GM23338 (cell line): ENCODE data around the gene PDHX. TPM values are rescaled to one million over a fixed set of nuclear protein-coding genes. Genes with fewer than 3 reads are reported as not detected.
A peak's percentile ranks its signal among the peaks of the same experiment; 100 is the strongest.

Experiments used
- ATAC-seq: fragments of 200-7000 bp; cut with Tn5 transposase; 3 replicates; pipeline ENCODE4 v1.9.1; 2020
- DNase-seq: peaks from one replicate; pipeline ENCODE4 v3.0.0-alpha.2; 2015; ENCODE audit warnings: low spot score
- H2AFZ ChIP-seq: fragments of 200-600 bp; sonication (generic); 2 replicates; pipeline ENCODE4 v1.8.0; 2016; ENCODE audit warnings: antibody characterized with exemption, mild to moderate bottlenecking, moderate library complexity
- H3F3A ChIP-seq: fragments of 200-600 bp; sonication (generic); replicated peaks from 2 replicates; pipeline ENCODE4 v1.8.0; 2017; ENCODE audit warnings: antibody characterized with exemption, mixed run types, low read depth
- H3K27ac ChIP-seq: fragments of 200-600 bp; sonication (generic); 2 replicates; pipeline ENCODE4 v1.6.1; 2016; ENCODE audit warnings: low read depth
- H3K27me3 ChIP-seq: fragments of 200-600 bp; sonication (generic); 2 replicates; pipeline ENCODE4 v1.8.0; 2016; ENCODE audit warnings: mild to moderate bottlenecking, mixed run types, moderate library complexity; ENCODE audit not compliant: insufficient read depth
- H3K36me3 ChIP-seq: fragments of 200-600 bp; sonication (generic); 2 replicates; pipeline ENCODE4 v1.8.0; 2016; ENCODE audit warnings: mild to moderate bottlenecking; ENCODE audit not compliant: insufficient read depth
- H3K4me1 ChIP-seq: fragments of 200-600 bp; sonication (generic); 2 replicates; pipeline ENCODE4 v1.8.0; 2016; ENCODE audit warnings: mild to moderate bottlenecking, moderate library complexity; ENCODE audit not compliant: insufficient read depth
- H3K4me2 ChIP-seq: fragments of 200-600 bp; sonication (generic); 2 replicates; pipeline ENCODE4 v1.7.1; 2017; ENCODE audit warnings: mixed run types
- H3K4me3 ChIP-seq: fragments of 200-600 bp; sonication (generic); 2 replicates; pipeline ENCODE4 v1.6.1; 2016; ENCODE audit warnings: mixed run types
- H3K79me2 ChIP-seq: fragments of 200-600 bp; sonication (generic); replicated peaks from 2 replicates; pipeline ENCODE4 v1.8.0; 2017; ENCODE audit warnings: mild to moderate bottlenecking; ENCODE audit not compliant: insufficient read depth
- H3K9me2 ChIP-seq: fragments of 200-600 bp; sonication (generic); 2 replicates; pipeline ENCODE4 v1.8.0; 2017; ENCODE audit not compliant: insufficient read depth
- H4K20me1 ChIP-seq: fragments of 200-600 bp; sonication (generic); replicated peaks from 2 replicates; pipeline ENCODE4 v1.8.0; 2017; ENCODE audit warnings: mild to moderate bottlenecking; ENCODE audit not compliant: insufficient read depth
- H3K27ac Mint-ChIP-seq: 2 replicates; pipeline ENCODE4 v1.8.0; 2020; ENCODE audit warnings: inconsistent platforms, mild to moderate bottlenecking, moderate library complexity, mixed read lengths
- H3K27me3 Mint-ChIP-seq: 3 replicates; pipeline ENCODE4 v1.8.0; 2022; ENCODE audit warnings: low read depth, mild to moderate bottlenecking, moderate library complexity, mixed read lengths, inconsistent platforms; ENCODE audit not compliant: insufficient read depth, poor library complexity
- H3K36me3 Mint-ChIP-seq: 3 replicates; pipeline ENCODE4 v1.8.0; 2021; ENCODE audit warnings: low read depth, mild to moderate bottlenecking, inconsistent platforms, moderate library complexity, mixed read lengths
- H3K4me1 Mint-ChIP-seq: 3 replicates; pipeline ENCODE4 v1.8.0; 2020; ENCODE audit warnings: mild to moderate bottlenecking, inconsistent platforms, mixed read lengths
- H3K4me3 Mint-ChIP-seq: 3 replicates; pipeline ENCODE4 v1.8.0; 2021; ENCODE audit warnings: moderate library complexity, mild to moderate bottlenecking, inconsistent platforms, mixed read lengths
- H3K9me3 Mint-ChIP-seq: 3 replicates; pipeline ENCODE4 v1.8.0; 2020; ENCODE audit warnings: moderate library complexity, mild to moderate bottlenecking, inconsistent platforms, mixed read lengths
- CREB1 ChIP-seq: fragments of 250-450 bp; sonication (Bioruptor Pico); IDR thresholded peaks from 2 replicates; pipeline ENCODE4 v1.5.0; 2020; ENCODE audit warnings: low read depth, mild to moderate bottlenecking, moderate library complexity
- ETS1 ChIP-seq: IDR thresholded peaks from 2 replicates; pipeline ENCODE4 v1.6.1; 2016; ENCODE audit warnings: antibody characterized with exemption
- EZH2phosphoT487 ChIP-seq: fragments of 200-600 bp; sonication (generic); IDR thresholded peaks from one replicate; pipeline ENCODE4 v1.8.1; 2018; ENCODE audit warnings: antibody characterized with exemption; ENCODE audit not compliant: unreplicated experiment
- JUNB ChIP-seq: IDR thresholded peaks from one replicate; pipeline ENCODE4 v1.6.1; 2016; ENCODE audit warnings: antibody characterized with exemption; ENCODE audit not compliant: unreplicated experiment
- POLR2AphosphoS5 ChIP-seq: IDR thresholded peaks from 2 replicates; pipeline ENCODE4 v1.6.1; 2016; ENCODE audit warnings: antibody characterized with exemption, low read depth
- REST ChIP-seq: IDR thresholded peaks from one replicate; pipeline ENCODE4 v1.6.1; 2018; ENCODE audit warnings: antibody characterized with exemption; ENCODE audit not compliant: unreplicated experiment
- STAT1 ChIP-seq: IDR thresholded peaks from one replicate; pipeline ENCODE4 v1.6.1; 2016; ENCODE audit warnings: antibody characterized with exemption; ENCODE audit not compliant: unreplicated experiment
- ZNF114 ChIP-seq: fragments of 250-450 bp; sonication (Bioruptor Pico); IDR thresholded peaks from 2 replicates; pipeline ENCODE4 v1.5.0; 2020; ENCODE audit warnings: mild to moderate bottlenecking, moderate library complexity
- ZNF462 ChIP-seq: fragments of 250-450 bp; sonication (Bioruptor Pico); IDR thresholded peaks from 2 replicates; pipeline ENCODE4 v1.5.0; 2020; ENCODE audit warnings: mild to moderate bottlenecking, moderate library complexity
- polyA plus RNA-seq: library from polyadenylated mRNA; unstranded; fragments of >200 nt; fragmentation: Nextera tagmentation; extraction: Ambion mirVana; gene quantifications from 2 replicates; pipeline ENCODE4 v1.2.1, GENCODE V29; 2016
- total RNA-seq: library from RNA; depleted of rRNA; stranded (reverse); fragments of >200 nt; shearing (Covaris generic); gene quantifications from 2 replicates; pipeline ENCODE4 v1.2.3, GENCODE V29; 2014

The PDHX gene
- total and polyA plus RNA-seq, 2 experiments from 2014 or later = 36.9 to 40.2 TPM

- H2AFZ ChIP-seq = no peak overlapping the region
- peaks cover 38% of the 10 kb centered on the region for H3K4me1 ChIP-seq
- no peak overlapping the region for H3K27ac ChIP-seq
- DNase-seq (no peak), ATAC-seq (no peak)
- Mint-ChIP-seq H3K27me3 (no peaks in the 10 kb centered on the region), H3K4me1 (peaks cover 9% of the 10 kb centered on the region; the same call in 2 of the 3 replicates), H3K9me3 (peaks cover 23% of the 10 kb centered on the region), H3K27ac (no peak overlapping the region), H3K4me3 (no peak overlapping the region), H3K36me3 (peaks cover 40% of the 10 kb centered on the region)
- no peaks in the 10 kb centered on the region for H3K27me3 ChIP-seq
- no peaks in the 10 kb centered on the region for H3K9me2 ChIP-seq
- H3K4me2 ChIP-seq = 0 out of 2 replicates have a peak overlapping the region, but pooled peaks have one; percentile 42
- H3F3A ChIP-seq = no peaks in the 10 kb centered on the region
- peaks cover 5% of the 10 kb centered on the region; the same call in 1 of the 2 replicates for H4K20me1 ChIP-seq
- peaks cover 4% of the 10 kb centered on the region; the same call in 1 of the 2 replicates for H3K36me3 ChIP-seq
- no peak overlapping the region for H3K4me3 ChIP-seq
- H3K79me2 ChIP-seq = peaks cover 53% of the 10 kb centered on the region
- no peak for TF ChIP-seq EZH2phosphoT487
- no peak for TF ChIP-seq POLR2AphosphoS5
- no peak for TF ChIP-seq ZNF114 (CRISPR knock-in tag)
- no peak for TF ChIP-seq ZNF462 (CRISPR knock-in tag)
- TF ChIP-seq STAT1 = no peak
- no peak for TF ChIP-seq ETS1
- TF ChIP-seq CREB1 (CRISPR knock-in tag) = no peak
- TF ChIP-seq JUNB = no peak
- TF ChIP-seq REST = no peak
Measured at GRCh38 chr11:34904421-34904955, 11.9 kb upstream of the PDHX start.
